GM21381 (cell line): ENCODE results near the gene VGLL4.

Source experiments
- ATAC-seq: cut with Tn5 transposase; IDR thresholded peaks from one replicate; pipeline ENCODE4 v1.9.1; 2021; ENCODE audit warnings: mild to moderate bottlenecking, moderate library complexity; ENCODE audit not compliant: unreplicated experiment

The VGLL4 gene

GRCh38 chr3:11510001-11510340 is 133.7 kb downstream of the VGLL4 start:
- ATAC-seq = no peak

- ATAC-seq = no peak
Measured at GRCh38 chr3:11509173-11510000, 134.3 kb downstream of the VGLL4 start.

- no peak for ATAC-seq
Measured at GRCh38 chr3:11508346-11509172, 135.2 kb downstream of the VGLL4 start.

GRCh38 chr3:11507719-11508118 is 136.0 kb downstream of the VGLL4 start:
- ATAC-seq = no peak
